ENCODE data around the gene HOXA6.

HOXA6 gene

GRCh38 chr7:27163288-27164044 is 15.9 kb upstream of the HOXA6 start:
- no peaks in the 10 kb centered on the region for H3K9me3 Mint-ChIP-seq
- peaks cover 2% of the 10 kb centered on the region for H3K4me1 Mint-ChIP-seq (ENCODE audit: low read depth)
- H3K27me3 Mint-ChIP-seq (ENCODE audit: low read depth): peaks cover 90% of the 10 kb centered on the region
- H3K4me3 Mint-ChIP-seq: no peak overlapping the region
- H3K27ac Mint-ChIP-seq: peak overlapping the region; percentile 54
- H3K36me3 Mint-ChIP-seq (ENCODE audit: low read depth): no peaks in the 10 kb centered on the region

- Mint-ChIP-seq H3K27ac (no peak overlapping the region), H3K36me3 (ENCODE audit: low read depth) (peaks cover 3% of the 10 kb centered on the region), H3K4me1 (ENCODE audit: low read depth) (peaks cover 5% of the 10 kb centered on the region), H3K4me3 (no peak overlapping the region), H3K9me3 (no peaks in the 10 kb centered on the region), H3K27me3 (ENCODE audit: low read depth) (peaks cover 90% of the 10 kb centered on the region)
Observed at GRCh38 chr7:27162561-27163287, 15.2 kb upstream of the HOXA6 start.

DNA sequence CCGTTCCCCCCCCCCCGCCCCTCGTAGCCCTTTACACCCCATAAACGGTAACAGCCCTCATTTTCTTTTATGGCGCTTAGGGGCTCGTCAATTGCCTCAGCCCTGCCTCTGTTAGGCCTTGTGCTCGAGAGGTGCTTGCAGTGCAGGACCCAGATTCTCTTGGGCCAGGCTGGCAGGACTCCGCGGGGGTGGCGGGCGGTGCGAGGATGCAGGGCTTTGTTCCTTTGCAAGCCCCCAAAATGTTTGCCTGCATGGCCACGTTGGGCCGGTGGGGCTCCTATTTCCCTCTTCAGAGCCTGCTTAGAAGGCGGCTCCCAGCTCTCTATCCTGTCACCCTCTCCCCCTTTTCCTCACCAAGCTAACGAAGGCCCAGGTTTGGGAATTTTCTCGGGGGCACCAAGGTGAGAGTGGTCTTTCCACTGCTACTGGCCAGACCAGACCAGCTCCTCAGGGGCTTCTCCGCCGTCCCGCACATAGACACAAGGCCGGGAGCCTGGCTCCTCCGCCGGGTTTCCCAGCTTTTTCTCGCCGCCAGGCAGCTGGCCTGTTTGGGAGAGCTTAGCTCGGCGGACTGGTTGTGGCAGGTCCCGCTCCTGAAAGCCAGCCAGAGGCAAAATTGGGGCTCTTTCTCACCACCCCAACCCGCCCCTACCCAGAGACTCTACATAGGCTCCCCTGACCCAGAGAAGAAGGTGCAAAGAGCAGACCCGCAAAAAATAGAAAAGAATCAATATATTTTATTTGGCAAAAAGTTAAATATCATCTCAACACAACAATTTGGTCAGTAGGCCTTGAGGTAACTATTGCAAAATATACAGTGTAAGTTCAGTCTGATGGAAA is 14.4 kb upstream of the HOXA6 start:
- Mint-ChIP-seq H3K4me3 (no peak overlapping the region), H3K4me1 (ENCODE audit: low read depth) (peaks cover 5% of the 10 kb centered on the region), H3K9me3 (no peaks in the 10 kb centered on the region), H3K36me3 (ENCODE audit: low read depth) (peaks cover 3% of the 10 kb centered on the region), H3K27ac (no peak overlapping the region), H3K27me3 (ENCODE audit: low read depth) (peaks cover 90% of the 10 kb centered on the region)

GRCh38 chr7:27161214-27161720 is 13.7 kb upstream of the HOXA6 start:
- Mint-ChIP-seq H3K9me3 (no peaks in the 10 kb centered on the region), H3K4me1 (ENCODE audit: low read depth) (peaks cover 5% of the 10 kb centered on the region), H3K27me3 (ENCODE audit: low read depth) (peaks cover 90% of the 10 kb centered on the region), H3K4me3 (peak overlapping the region; percentile 54), H3K27ac (no peak overlapping the region), H3K36me3 (ENCODE audit: low read depth) (peaks cover 3% of the 10 kb centered on the region)

DNA sequence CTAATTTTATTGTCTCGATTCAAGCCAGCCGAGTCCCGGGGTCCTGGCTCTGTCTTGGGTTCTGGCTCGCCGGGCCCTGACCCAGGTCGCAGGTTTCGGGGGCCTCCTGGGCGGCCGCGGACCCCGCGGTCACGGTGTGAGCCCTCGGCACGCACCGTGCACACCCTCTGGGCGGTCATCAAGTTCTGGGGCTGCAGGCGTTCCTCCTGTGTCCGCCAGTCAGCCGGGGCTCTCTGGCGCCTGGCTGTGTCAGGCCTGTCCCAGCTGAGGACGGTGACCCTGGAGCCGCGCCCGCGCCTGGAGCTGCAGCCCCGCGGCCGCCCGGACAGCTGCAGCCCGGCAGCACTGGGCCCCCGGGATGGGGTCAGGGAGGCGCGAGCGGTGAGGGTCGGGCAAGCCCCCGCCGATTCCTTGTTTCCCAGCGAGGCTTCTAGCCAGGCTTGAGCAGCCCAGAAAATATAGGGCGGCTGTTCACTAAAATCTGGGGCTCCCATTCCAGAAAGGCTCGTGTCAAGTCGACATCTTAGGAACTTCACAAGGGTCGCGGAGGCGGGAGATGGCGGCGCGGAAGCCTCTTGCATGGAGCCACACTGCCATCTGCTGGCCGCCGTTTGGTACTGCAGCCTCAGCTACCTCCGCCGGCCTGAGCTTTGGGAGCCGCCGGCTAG is 13.1 kb upstream of the HOXA6 start:
- Mint-ChIP-seq H3K27ac (no peak overlapping the region), H3K27me3 (ENCODE audit: low read depth) (peaks cover 88% of the 10 kb centered on the region), H3K9me3 (no peaks in the 10 kb centered on the region), H3K4me1 (ENCODE audit: low read depth) (peaks cover 5% of the 10 kb centered on the region), H3K36me3 (ENCODE audit: low read depth) (peaks cover 3% of the 10 kb centered on the region), H3K4me3 (peak overlapping the region; percentile 54)

- H3K27ac Mint-ChIP-seq: no peak overlapping the region
- H3K4me1 Mint-ChIP-seq (ENCODE audit: low read depth): peaks cover 7% of the 10 kb centered on the region
- H3K9me3 Mint-ChIP-seq: no peaks in the 10 kb centered on the region
Observed at GRCh38 chr7:27160145-27160545, 12.6 kb upstream of the HOXA6 start.

GRCh38 chr7:27159266-27160144 is 11.9 kb upstream of the HOXA6 start:
- Mint-ChIP-seq H3K36me3 (ENCODE audit: low read depth) (peaks cover 5% of the 10 kb centered on the region), H3K4me1 (ENCODE audit: low read depth) (peaks cover 10% of the 10 kb centered on the region), H3K9me3 (no peaks in the 10 kb centered on the region), H3K27me3 (ENCODE audit: low read depth) (peaks cover 92% of the 10 kb centered on the region), H3K27ac (no peak overlapping the region), H3K4me3 (no peak overlapping the region)

More at GRCh38 chr7:27160145-27160545, 12.6 kb upstream of the HOXA6 start:
- Mint-ChIP-seq H3K4me3 (peak overlapping the region; percentile 34), H3K36me3 (ENCODE audit: low read depth) (peaks cover 5% of the 10 kb centered on the region), H3K27me3 (ENCODE audit: low read depth) (peaks cover 89% of the 10 kb centered on the region)

DNA sequence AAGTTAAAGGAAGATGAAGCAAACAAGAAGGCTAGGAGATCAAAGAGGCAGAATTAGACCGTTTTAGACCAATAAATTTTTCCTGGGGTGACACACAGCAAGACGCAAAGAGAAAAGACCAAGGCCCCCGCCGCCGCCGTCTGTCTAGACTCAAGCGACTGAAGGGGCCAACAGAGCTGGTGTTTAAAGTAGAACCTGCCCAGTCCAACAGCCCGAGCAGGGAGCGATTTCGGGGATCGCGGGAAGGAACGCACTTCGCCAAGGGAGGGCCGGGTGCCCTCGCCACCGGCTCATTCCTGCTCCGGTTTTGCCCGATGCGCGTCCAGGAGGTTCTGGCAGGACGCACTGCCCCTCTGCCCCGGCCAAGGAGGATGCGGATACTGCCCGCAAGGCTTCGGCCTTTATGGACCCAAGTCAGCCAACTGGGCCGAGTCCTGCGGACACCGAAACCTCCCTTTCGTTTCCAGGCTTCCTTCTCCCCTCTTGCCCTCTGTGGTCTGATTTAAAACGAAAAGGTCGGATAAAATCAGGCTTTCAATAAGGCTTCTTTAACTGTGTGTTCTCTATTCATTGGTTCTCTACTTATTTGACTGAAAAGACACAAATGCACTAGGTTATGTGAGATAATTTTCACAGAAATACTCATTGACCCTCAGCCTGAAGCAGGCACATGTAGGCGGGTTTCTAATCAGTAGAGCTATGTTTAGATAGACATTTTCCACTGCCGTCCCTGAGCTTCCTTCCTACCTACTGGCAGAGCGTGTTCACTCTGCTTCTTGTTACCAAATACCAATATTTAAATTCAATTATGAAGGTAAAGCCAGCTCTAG is 11.1 kb upstream of the HOXA6 start:
- peaks cover 11% of the 10 kb centered on the region for H3K4me1 Mint-ChIP-seq (ENCODE audit: low read depth)
- peaks cover 5% of the 10 kb centered on the region for H3K36me3 Mint-ChIP-seq (ENCODE audit: low read depth)
- peaks cover 92% of the 10 kb centered on the region for H3K27me3 Mint-ChIP-seq (ENCODE audit: low read depth)
- H3K4me3 Mint-ChIP-seq: peak overlapping the region; percentile 7
- H3K9me3 Mint-ChIP-seq: no peaks in the 10 kb centered on the region
- peak overlapping the region; percentile 73 for H3K27ac Mint-ChIP-seq

DNA sequence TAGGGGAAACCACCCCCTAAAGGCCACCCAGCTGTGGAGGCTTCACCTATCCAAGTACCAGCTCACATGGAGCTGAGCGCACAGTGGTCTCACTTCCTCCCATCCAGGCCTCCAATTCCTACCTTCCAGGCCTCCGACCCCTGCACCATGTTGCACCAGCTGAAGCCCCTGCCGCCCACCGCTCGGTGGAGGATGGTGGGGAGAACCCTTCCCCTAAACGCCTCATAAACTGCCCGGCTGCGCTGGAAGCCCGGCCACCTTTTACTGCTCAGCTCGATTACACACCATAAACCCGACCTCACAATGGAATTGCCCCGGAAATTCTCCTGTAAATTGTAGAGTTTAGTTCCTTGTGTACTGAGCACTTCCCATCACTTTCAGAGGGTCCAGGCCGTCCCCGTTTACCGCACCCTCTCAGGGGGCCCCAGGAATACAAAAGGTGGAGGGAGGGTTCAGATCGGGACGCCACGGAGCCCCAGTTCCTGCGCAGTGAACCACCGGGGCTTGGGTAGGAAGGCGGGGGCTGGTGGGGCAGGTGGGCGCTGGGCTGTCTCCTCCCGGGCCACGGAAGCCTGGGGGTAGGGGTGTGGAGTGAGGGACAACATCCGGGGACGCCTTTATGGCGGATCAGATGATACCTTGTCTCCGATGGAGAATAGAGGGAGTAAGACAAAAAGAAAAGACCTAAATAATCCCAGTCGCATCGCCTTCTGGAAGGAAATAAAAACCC is 10.3 kb upstream of the HOXA6 start:
- Mint-ChIP-seq H3K4me3 (peak overlapping the region; percentile 7), H3K27ac (peak overlapping the region; percentile 73), H3K4me1 (ENCODE audit: low read depth) (peaks cover 12% of the 10 kb centered on the region), H3K36me3 (ENCODE audit: low read depth) (peaks cover 5% of the 10 kb centered on the region), H3K9me3 (no peaks in the 10 kb centered on the region), H3K27me3 (ENCODE audit: low read depth) (peaks cover 92% of the 10 kb centered on the region)

DNA sequence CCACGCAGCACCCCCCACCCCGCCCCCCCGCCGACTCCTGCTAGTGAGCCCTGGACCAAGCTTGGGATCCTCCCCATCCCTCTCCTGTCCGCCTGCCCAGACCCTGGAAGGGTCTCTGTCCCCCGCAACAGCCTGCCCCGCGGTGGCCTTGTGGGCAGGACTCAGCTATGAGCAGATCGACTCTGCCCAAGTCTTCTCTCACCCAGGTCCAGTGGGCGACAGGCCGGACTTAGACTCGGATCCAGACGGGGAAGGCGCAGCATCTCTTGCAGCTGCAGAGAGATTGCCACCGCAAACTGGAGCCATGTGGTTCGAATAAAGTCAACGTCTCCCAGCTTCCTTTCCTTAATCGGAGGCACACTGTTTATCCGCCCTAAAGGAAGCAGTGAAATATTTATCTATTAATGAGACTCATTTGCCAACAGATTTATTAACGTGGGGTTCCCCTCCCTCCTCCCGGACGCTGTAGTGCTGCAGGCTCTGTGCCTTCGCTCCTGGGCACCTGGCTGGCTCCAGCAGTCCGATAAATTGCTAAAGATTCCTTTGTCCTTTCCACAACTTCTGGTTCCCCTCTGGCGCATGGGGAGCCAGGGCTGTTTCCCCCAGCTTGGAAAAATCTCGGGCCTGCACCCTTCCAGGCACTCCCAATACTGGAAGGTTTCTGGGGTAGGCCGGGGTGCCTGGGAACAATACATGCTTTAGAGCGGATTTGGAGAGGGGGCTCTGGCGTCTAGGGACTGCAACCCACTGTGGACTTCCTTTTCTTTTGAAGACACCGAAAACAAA is 9.5 kb upstream of the HOXA6 start:
- peak overlapping the region; percentile 73 for H3K27ac Mint-ChIP-seq
- H3K36me3 Mint-ChIP-seq (ENCODE audit: low read depth): peaks cover 5% of the 10 kb centered on the region

GRCh38 chr7:27156508-27156898 is 8.9 kb upstream of the HOXA6 start, which contains the start of gene HOXA7:
HOXA7 (minus strand) TSS chr7:27156675; CDS start chr7:27156545, 130 bp downstream.
- Mint-ChIP-seq H3K9me3 (no peaks in the 10 kb centered on the region), H3K27me3 (ENCODE audit: low read depth) (peaks cover 92% of the 10 kb centered on the region), H3K36me3 (ENCODE audit: low read depth) (peaks cover 5% of the 10 kb centered on the region), H3K4me1 (ENCODE audit: low read depth) (peaks cover 16% of the 10 kb centered on the region), H3K27ac (peak within 1 kb of the TSS; percentile 82), H3K4me3 (peak within 1 kb of the TSS; percentile 46)

More for the DNA sequence above, 9.5 kb upstream of the HOXA6 start:
- H3K27me3 Mint-ChIP-seq (ENCODE audit: low read depth): peaks cover 90% of the 10 kb centered on the region
- no peaks in the 10 kb centered on the region for H3K9me3 Mint-ChIP-seq
- peaks cover 12% of the 10 kb centered on the region for H3K4me1 Mint-ChIP-seq (ENCODE audit: low read depth)
- peak overlapping the region; percentile 7 for H3K4me3 Mint-ChIP-seq
